Body of pancreas (tissue), 4 donors: Measurements from ENCODE around the gene OPN1MW3. TPM values are rescaled to one million over a fixed set of nuclear protein-coding genes. Genes with fewer than 3 reads are reported as not detected.

Experiments used
- ATAC-seq: fragments of 150-250 bp; one replicate; pipeline ENCODE4 v1.9.1; 2016
- DNase-seq, 4 donors: peaks; one replicate each; pipeline ENCODE4 v3.0.0-alpha.2; 2019
- H3K27ac ChIP-seq, 4 donors: fragments of 200-600 bp; sonication (generic); 1 replicate in 3 of 4; 2 replicates in 1 of 4; pipeline versions ENCODE4 v1.5.1 to v1.6.1; 2016 to 2019; ENCODE audit warnings: mild to moderate bottlenecking in 1 of 4, mixed read lengths in 1 of 4, moderate library complexity in 1 of 4
- H3K27me3 ChIP-seq, 2 donors: fragments of 200-600 bp; sonication (generic); one replicate each; pipeline ENCODE4 v1.6.0; 2016; ENCODE audit warnings: mild to moderate bottlenecking in 1 of 2
- H3K36me3 ChIP-seq, 2 donors: fragments of 200-600 bp; sonication (generic); replicated peaks in 1 of 2; 2 replicates each; pipeline ENCODE4 v1.5.1; 2016; ENCODE audit warnings: low read depth in 2 of 2; ENCODE audit not compliant: insufficient read depth in 1 of 2
- H3K4me1 ChIP-seq: fragments of 200-600 bp; sonication (generic); one replicate; pipeline ENCODE4 v1.6.0; 2016
- H3K4me3 ChIP-seq, 2 donors: fragments of 200-600 bp; sonication (generic); 1 replicate in 1 of 2; 2 replicates in 1 of 2; pipeline ENCODE4 v1.5.1; 2016 to 2019
- H3K9me3 ChIP-seq, 3 donors: fragments of 200-600 bp; sonication (generic); 1 replicate in 2 of 3; 2 replicates in 1 of 3; pipeline ENCODE4 v1.5.1; 2016
- CTCF ChIP-seq, 7 experiments: fragments of 450-650 bp in 4 of 7; fragments of 200-600 bp in 3 of 7; sonication (generic) in 3 of 7; IDR thresholded peaks; one replicate each; pipeline ENCODE4 v1.5.1; 2016 to 2019; ENCODE audit warnings: antibody characterized with exemption in 7 of 7
- POLR2A ChIP-seq, 3 donors: fragments of 450-650 bp; IDR thresholded peaks; one replicate each; pipeline ENCODE4 v1.6.1; 2016; ENCODE audit warnings: antibody characterized with exemption in 3 of 3, mild to moderate bottlenecking in 2 of 3
- WGBS, 2 donors: methylation state at CpG; one replicate each; pipeline ENCODE4 v1.1.5; 2017; 5-methylcytosine and 5-hydroxymethylcytosine counted together
- intact Hi-C: fragments of 100-400 bp; cut with DNase I; formaldehyde crosslinking; loops from one replicate; pipeline ENCODE4 v1.15.1; 2023
- total RNA-seq, 2 donors: library from RNA; depleted of rRNA; stranded (reverse); fragments of >200 nt; gene quantifications; one replicate each; pipeline ENCODE4 v1.1.0, GENCODE V29; 2016

The OPN1MW3 gene
- total RNA-seq, 2 donors from 2014 or later = not detected

- no peak overlapping the region for H3K27ac ChIP-seq
- H3K9me3 ChIP-seq = no peaks in the 10 kb centered on the region
- no peak for ATAC-seq
- no peaks in the 10 kb centered on the region for H3K36me3 ChIP-seq
- 63 to 76% methylated on average over 5 of the region's 5 CpGs for whole genome bisulfite sequencing, 2 donors
- intact Hi-C loops = no loop called here
- H3K27me3 ChIP-seq = no peaks in the 10 kb centered on the region
- no peaks in the 10 kb centered on the region for H3K4me1 ChIP-seq
- no peak overlapping the region for H3K4me3 ChIP-seq
- TF ChIP-seq CTCF (IDR thresholded peaks at IDR 0.05) = no peak
- no peak for TF ChIP-seq POLR2A (IDR thresholded peaks at IDR 0.05)
- DNase-seq = no peak
These were observed 55.8 kb downstream of the OPN1MW3 start for GRCh38 chrX:154313147-154313546.

DNA sequence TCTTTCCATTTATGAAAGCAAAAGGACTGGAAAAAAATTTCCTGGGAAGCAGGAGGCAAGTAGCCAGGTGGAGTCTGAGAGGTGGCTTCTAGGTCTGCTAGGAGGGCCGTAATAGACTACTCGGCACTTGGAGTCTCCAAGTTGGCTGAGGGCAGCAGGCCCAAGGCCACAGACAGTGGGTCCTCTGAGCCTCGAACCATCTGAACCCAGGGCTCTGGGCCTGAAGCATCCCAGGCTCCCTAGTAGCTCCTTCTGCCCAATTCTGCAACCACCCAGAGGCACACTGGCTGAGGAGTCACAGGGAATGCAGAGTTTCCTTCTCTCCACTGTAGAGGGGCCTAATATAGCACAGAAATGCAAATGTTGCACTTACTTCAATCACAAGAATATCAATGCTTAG lies 58.0 kb downstream of the OPN1MW3 start:
- Histone ChIP-seq H3K36me3 (no peaks in the 10 kb centered on the region), H3K27me3 (no peaks in the 10 kb centered on the region), H3K4me1 (no peaks in the 10 kb centered on the region), H3K4me3 (no peak overlapping the region), H3K9me3 (no peaks in the 10 kb centered on the region), H3K27ac (no peak overlapping the region)
- DNase-seq (no peak), ATAC-seq (no peak)
- 50 to 85% methylated on average over 1 to 3 of the region's 3 CpGs for WGBS, 2 donors
- TF ChIP-seq POLR2A (IDR thresholded peaks at IDR 0.05) = no peak
- no peak for TF ChIP-seq CTCF (IDR thresholded peaks at IDR 0.05)
- intact Hi-C loops = no loop called here

- no peaks in the 10 kb centered on the region for H3K27me3 ChIP-seq
- H3K27ac ChIP-seq = no peak overlapping the region
- intact Hi-C loops = no loop called here
- H3K4me3 ChIP-seq = no peak overlapping the region
- H3K9me3 ChIP-seq = no peaks in the 10 kb centered on the region
- H3K36me3 ChIP-seq = no peaks in the 10 kb centered on the region
- DNase-seq = peak in 3 of 4 donors; percentile 17 to 46 (median 31)
- no peak for ATAC-seq
- H3K4me1 ChIP-seq = no peaks in the 10 kb centered on the region
- 4 to 10% methylated on average over 3 to 7 of the region's 7 CpGs for WGBS, 2 donors
- TF ChIP-seq POLR2A (IDR thresholded peaks at IDR 0.05) (no peak), CTCF (IDR thresholded peaks at IDR 0.05) (peak in 6 of 7 experiments; percentile 23 to 48 (median 39))
These were observed 60.1 kb downstream of the OPN1MW3 start for GRCh38 chrX:154317391-154317995.

- intact Hi-C loops = no loop called here
- Histone ChIP-seq H3K27me3 (no peaks in the 10 kb centered on the region), H3K9me3 (no peaks in the 10 kb centered on the region), H3K36me3 (no peaks in the 10 kb centered on the region), H3K4me1 (no peaks in the 10 kb centered on the region), H3K4me3 (no peak overlapping the region), H3K27ac (no peak overlapping the region)
- ATAC-seq (no peak), DNase-seq (no peak)
- no peak for TF ChIP-seq POLR2A (IDR thresholded peaks at IDR 0.05)
- TF ChIP-seq CTCF (IDR thresholded peaks at IDR 0.05) = no peak
- 71 to 81% methylated on average over 10 to 11 of the region's 11 CpGs for WGBS, 2 donors
These were observed 63.0 kb downstream of the OPN1MW3 start for GRCh38 chrX:154320406-154320805.

Other genes with a start within 250 kb of the OPN1MW3 start
- 100 to 1,000 TPM in 1 of 2 donors, 10 to 100 TPM in 1; 51.6 to 105 TPM for gene IRAK1, start 237.7 kb upstream of the OPN1MW3 start, total RNA-seq
- 10 to 100 TPM; 27.8 to 36.3 TPM for gene MECP2, start 159.9 kb upstream of the OPN1MW3 start, total RNA-seq
- not detected for gene OPN1LW, start 113.3 kb upstream of the OPN1MW3 start, total RNA-seq
- gene OPN1MW, start 75.0 kb upstream of the OPN1MW3 start, total RNA-seq = not detected
- gene OPN1MW2, start 37.8 kb upstream of the OPN1MW3 start, total RNA-seq = not detected
- not detected for gene TEX28, start 37.5 kb downstream of the OPN1MW3 start, total RNA-seq
- gene TKTL1, start 38.2 kb downstream of the OPN1MW3 start, total RNA-seq = not detected
- gene FLNA, start 117.1 kb downstream of the OPN1MW3 start, total RNA-seq = 100 to 1,000 TPM; 230 to 308 TPM
- 10 to 100 TPM; 23.6 to 28.3 TPM for gene EMD, start 121.7 kb downstream of the OPN1MW3 start, total RNA-seq
- gene RPL10, start 140.8 kb downstream of the OPN1MW3 start, total RNA-seq = 1,000 to 10,000 TPM; 1,426 to 2,757 TPM
- gene DNASE1L1, start 151.7 kb downstream of the OPN1MW3 start, total RNA-seq = 10 to 100 TPM in 1 of 2 donors, 1 to 10 TPM in 1; 9.6 to 16.1 TPM
- gene TAFAZZIN, start 154.0 kb downstream of the OPN1MW3 start, total RNA-seq = 10 to 100 TPM; 42.0 to 97.6 TPM
- 10 to 100 TPM; 49.8 to 51.4 TPM for gene ATP6AP1, start 171.1 kb downstream of the OPN1MW3 start, total RNA-seq
- 10 to 100 TPM; 68.5 to 83.4 TPM for gene GDI1, start 179.6 kb downstream of the OPN1MW3 start, total RNA-seq
- gene FAM50A, start 186.6 kb downstream of the OPN1MW3 start, total RNA-seq = 10 to 100 TPM; 14.5 to 48.8 TPM
- 10 to 100 TPM in 1 of 2 donors, 1 to 10 TPM in 1; 7.3 to 19.1 TPM for gene PLXNA3, start 200.7 kb downstream of the OPN1MW3 start, total RNA-seq
- 10 to 100 TPM; 20.2 to 27.4 TPM for gene LAGE3, start 221.7 kb downstream of the OPN1MW3 start, total RNA-seq
- gene UBL4A, start 229.0 kb downstream of the OPN1MW3 start, total RNA-seq = 10 to 100 TPM; 24.9 to 34.9 TPM
- gene SLC10A3, start 233.0 kb downstream of the OPN1MW3 start, total RNA-seq = 10 to 100 TPM; 18.9 to 24.7 TPM